Measurements from ENCODE around the gene NOL7. TPM values are rescaled to one million over a fixed set of nuclear protein-coding genes. Genes with fewer than 3 reads are reported as not detected.
A peak's percentile ranks its signal among the peaks of the same experiment; 100 is the strongest.

Gene NOL7
- total RNA-seq, 1 experiment from 2014 or later: 73.7 TPM

DNA sequence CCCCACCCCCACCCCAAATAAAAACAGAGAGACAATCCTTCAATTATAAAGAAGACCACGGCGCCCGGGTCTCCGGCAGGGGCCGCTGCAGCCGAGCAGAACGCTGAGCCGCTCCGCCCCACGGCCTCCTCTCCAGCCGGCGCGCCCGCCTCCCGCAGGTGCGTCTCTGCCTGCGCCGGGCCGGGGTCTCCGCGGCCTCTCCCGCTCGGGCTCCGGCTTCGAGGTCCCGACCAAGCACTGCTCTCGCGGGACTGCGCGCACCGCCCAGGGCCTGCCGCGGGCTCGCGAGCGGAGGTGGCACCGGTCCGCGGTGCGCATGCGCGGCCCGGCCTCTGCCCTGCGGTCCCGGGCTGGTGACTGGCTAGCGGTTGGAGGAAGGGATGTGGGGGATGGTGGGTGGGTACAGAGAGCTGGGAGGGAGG lies 41.0 kb upstream of the NOL7 start:
- H3K27me3 ChIP-seq (ENCODE audit: insufficient read depth, low read length): no peaks in the 10 kb centered on the region
- H3K4me2 ChIP-seq (ENCODE audit: low read length): peak overlapping the region; percentile 79
- H3K9me3 ChIP-seq (ENCODE audit: control insufficient read depth in 1 of 2, insufficient read depth in 1 of 2, low read depth in 1 of 2, low read length in 2 of 2): no peaks in the 10 kb centered on the region
- H3K27ac ChIP-seq (ENCODE audit: low read depth, low read length): peak overlapping the region; percentile 98
- RAD21 ChIA-PET (ENCODE audit: low non-redundant PET in 1 of 2, low total read pairs in 2 of 2, uncharacterized antibody in 2 of 2, unreplicated experiment in 2 of 2): interaction anchor here in 1 of 2 experiments (1.6 kb wide), 1 partner anchor 40 kb away, joined by 4 read pairs; the partner anchor contains the start of gene NOL7
- H3K4me1 ChIP-seq (ENCODE audit: control insufficient read depth in 1 of 2, insufficient read depth in 2 of 2, low read length in 2 of 2): peaks cover 8 to 21% of the 10 kb centered on the region in 2 experiments
- H3K36me3 ChIP-seq (ENCODE audit: control insufficient read depth in 1 of 2, insufficient read depth in 2 of 2, low read length in 2 of 2): 0 out of 4 replicates have a peak, but pooled peaks cover 0 to 4% of the 10 kb centered on the region in 2 experiments
- CTCF ChIA-PET: interaction anchor here (0.7 to 2.4 kb wide), 20 partner anchors 8 to 493 kb away, joined by 3 to 20 read pairs (median 6); partner anchors contain the start of genes GFOD1, NOL7 and TBC1D7
- H3K4me3 ChIP-seq (replicated peaks in 1 of 2; ENCODE audit: low read depth in 1 of 2, low read length in 2 of 2): peak overlapping the region; percentile 68 to 85
- H3K79me2 ChIP-seq (ENCODE audit: insufficient read depth, low read length): peaks cover 7% of the 10 kb centered on the region; the same call in 1 of the 2 replicates
- DNase-seq (ENCODE audit: low read depth, low spot score) (peak; percentile 86), ATAC-seq (peak; percentile 81)
- H3K9me2 ChIP-seq (ENCODE audit: insufficient read depth): no peaks in the 10 kb centered on the region
- peak overlapping the region; percentile 94 for H3K9ac ChIP-seq (ENCODE audit: low read length)
- intact Hi-C loops (cut with micrococcal nuclease): loop anchor here (2.0 to 5.0 kb wide), 3 partner anchors 41 to 245 kb away; partner anchors contain the start of genes GFOD1, NOL7 and TBC1D7
- POLR2A ChIA-PET: interaction anchor here (0.7 to 1.8 kb wide), 12 partner anchors 8 to 493 kb away, joined by 3 to 9 read pairs (median 4); partner anchors contain the start of genes NOL7 and TBC1D7
- no peak overlapping the region for H2AFZ ChIP-seq (ENCODE audit: low read depth, low read length, poor library complexity, severe bottlenecking)
- no peaks in the 10 kb centered on the region for H4K20me1 ChIP-seq (ENCODE audit: insufficient read depth)
- BruUV-seq (replicated peaks): no TSS peak
- TF ChIP-seq RAD21 (IDR thresholded peaks at IDR 0.05; ENCODE audit: low read depth) (peak; percentile 33), CEBPB (IDR thresholded peaks at IDR 0.05; ENCODE audit: low read depth) (no peak), SP1 (IDR thresholded peaks at IDR 0.05; ENCODE audit: low read depth) (no peak), JUND (IDR thresholded peaks at IDR 0.05) (no peak), TCF7L2 (IDR thresholded peaks at IDR 0.05; ENCODE audit: borderline replicate concordance, extremely low read depth, insufficient read depth, insufficient read length) (peak; percentile 36), POLR2A (IDR thresholded peaks at IDR 0.05; ENCODE audit: borderline replicate concordance, extremely low read depth, insufficient read depth, insufficient read length) (peak; percentile 24), ZNF274 (IDR thresholded peaks at IDR 0.05; ENCODE audit: low read depth, low read length) (no peak), SRF (IDR thresholded peaks at IDR 0.05; ENCODE audit: low read depth) (no peak), POLR2AphosphoS5 (IDR thresholded peaks at IDR 0.05; ENCODE audit: low read depth, low read length) (peak; percentile 73), EZH2phosphoT487 (IDR thresholded peaks at IDR 0.05; ENCODE audit: borderline replicate concordance) (no peak), FOSL1 (IDR thresholded peaks at IDR 0.05; ENCODE audit: low read depth) (no peak), EZH2 (IDR thresholded peaks at IDR 0.05) (no peak), CBX3 (IDR thresholded peaks at IDR 0.05; ENCODE audit: low read depth) (no peak), ELF1 (IDR thresholded peaks at IDR 0.05; ENCODE audit: borderline replicate concordance, low read depth) (no peak), ZFX (IDR thresholded peaks at IDR 0.05) (no peak)
- TF ChIP-seq, protein P1, sequence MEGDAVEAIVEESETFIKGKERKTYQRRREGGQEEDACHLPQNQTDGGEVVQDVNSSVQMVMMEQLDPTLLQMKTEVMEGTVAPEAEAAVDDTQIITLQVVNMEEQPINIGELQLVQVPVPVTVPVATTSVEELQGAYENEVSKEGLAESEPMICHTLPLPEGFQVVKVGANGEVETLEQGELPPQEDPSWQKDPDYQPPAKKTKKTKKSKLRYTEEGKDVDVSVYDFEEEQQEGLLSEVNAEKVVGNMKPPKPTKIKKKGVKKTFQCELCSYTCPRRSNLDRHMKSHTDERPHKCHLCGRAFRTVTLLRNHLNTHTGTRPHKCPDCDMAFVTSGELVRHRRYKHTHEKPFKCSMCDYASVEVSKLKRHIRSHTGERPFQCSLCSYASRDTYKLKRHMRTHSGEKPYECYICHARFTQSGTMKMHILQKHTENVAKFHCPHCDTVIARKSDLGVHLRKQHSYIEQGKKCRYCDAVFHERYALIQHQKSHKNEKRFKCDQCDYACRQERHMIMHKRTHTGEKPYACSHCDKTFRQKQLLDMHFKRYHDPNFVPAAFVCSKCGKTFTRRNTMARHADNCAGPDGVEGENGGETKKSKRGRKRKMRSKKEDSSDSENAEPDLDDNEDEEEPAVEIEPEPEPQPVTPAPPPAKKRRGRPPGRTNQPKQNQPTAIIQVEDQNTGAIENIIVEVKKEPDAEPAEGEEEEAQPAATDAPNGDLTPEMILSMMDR (IDR thresholded peaks at IDR 0.05 in 2 of 3, conservative IDR thresholded peaks at IDR 0.05 in 1 of 3; ENCODE audit: borderline replicate concordance in 1 of 3, insufficient read depth in 1 of 3, low read depth in 2 of 3, low read length in 2 of 3): peak in 2 of 3 experiments; percentile 32 to 34; a peak in 3 of 6 replicates
- TF ChIP-seq, protein P2, sequence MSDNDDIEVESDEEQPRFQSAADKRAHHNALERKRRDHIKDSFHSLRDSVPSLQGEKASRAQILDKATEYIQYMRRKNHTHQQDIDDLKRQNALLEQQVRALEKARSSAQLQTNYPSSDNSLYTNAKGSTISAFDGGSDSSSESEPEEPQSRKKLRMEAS (IDR thresholded peaks at IDR 0.05): no peak
- TF ChIP-seq, protein P3, sequence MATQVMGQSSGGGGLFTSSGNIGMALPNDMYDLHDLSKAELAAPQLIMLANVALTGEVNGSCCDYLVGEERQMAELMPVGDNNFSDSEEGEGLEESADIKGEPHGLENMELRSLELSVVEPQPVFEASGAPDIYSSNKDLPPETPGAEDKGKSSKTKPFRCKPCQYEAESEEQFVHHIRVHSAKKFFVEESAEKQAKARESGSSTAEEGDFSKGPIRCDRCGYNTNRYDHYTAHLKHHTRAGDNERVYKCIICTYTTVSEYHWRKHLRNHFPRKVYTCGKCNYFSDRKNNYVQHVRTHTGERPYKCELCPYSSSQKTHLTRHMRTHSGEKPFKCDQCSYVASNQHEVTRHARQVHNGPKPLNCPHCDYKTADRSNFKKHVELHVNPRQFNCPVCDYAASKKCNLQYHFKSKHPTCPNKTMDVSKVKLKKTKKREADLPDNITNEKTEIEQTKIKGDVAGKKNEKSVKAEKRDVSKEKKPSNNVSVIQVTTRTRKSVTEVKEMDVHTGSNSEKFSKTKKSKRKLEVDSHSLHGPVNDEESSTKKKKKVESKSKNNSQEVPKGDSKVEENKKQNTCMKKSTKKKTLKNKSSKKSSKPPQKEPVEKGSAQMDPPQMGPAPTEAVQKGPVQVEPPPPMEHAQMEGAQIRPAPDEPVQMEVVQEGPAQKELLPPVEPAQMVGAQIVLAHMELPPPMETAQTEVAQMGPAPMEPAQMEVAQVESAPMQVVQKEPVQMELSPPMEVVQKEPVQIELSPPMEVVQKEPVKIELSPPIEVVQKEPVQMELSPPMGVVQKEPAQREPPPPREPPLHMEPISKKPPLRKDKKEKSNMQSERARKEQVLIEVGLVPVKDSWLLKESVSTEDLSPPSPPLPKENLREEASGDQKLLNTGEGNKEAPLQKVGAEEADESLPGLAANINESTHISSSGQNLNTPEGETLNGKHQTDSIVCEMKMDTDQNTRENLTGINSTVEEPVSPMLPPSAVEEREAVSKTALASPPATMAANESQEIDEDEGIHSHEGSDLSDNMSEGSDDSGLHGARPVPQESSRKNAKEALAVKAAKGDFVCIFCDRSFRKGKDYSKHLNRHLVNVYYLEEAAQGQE (IDR thresholded peaks at IDR 0.05; ENCODE audit: low read depth): no peak
- TF ChIP-seq, protein P4, sequence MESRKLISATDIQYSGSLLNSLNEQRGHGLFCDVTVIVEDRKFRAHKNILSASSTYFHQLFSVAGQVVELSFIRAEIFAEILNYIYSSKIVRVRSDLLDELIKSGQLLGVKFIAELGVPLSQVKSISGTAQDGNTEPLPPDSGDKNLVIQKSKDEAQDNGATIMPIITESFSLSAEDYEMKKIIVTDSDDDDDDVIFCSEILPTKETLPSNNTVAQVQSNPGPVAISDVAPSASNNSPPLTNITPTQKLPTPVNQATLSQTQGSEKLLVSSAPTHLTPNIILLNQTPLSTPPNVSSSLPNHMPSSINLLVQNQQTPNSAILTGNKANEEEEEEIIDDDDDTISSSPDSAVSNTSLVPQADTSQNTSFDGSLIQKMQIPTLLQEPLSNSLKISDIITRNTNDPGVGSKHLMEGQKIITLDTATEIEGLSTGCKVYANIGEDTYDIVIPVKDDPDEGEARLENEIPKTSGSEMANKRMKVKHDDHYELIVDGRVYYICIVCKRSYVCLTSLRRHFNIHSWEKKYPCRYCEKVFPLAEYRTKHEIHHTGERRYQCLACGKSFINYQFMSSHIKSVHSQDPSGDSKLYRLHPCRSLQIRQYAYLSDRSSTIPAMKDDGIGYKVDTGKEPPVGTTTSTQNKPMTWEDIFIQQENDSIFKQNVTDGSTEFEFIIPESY (IDR thresholded peaks at IDR 0.05; ENCODE audit: extremely low read depth, insufficient replicate concordance, low read length): peak; percentile 92
- TF ChIP-seq, protein P5, sequence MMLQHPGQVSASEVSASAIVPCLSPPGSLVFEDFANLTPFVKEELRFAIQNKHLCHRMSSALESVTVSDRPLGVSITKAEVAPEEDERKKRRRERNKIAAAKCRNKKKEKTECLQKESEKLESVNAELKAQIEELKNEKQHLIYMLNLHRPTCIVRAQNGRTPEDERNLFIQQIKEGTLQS (IDR thresholded peaks at IDR 0.05): no peak
